ENCODE measurements around the gene ATP2C2.

ATP2C2 gene

GRCh38 chr16:84507011-84507982, 139.0 kb downstream of the ATP2C2 start:
- TF ChIP-seq GATA2 (IDR thresholded peaks at IDR 0.05; ENCODE audit: low read depth, low read length) (no peak), GATA3 (IDR thresholded peaks at IDR 0.05; ENCODE audit: low read depth, low read length) (no peak)

GRCh38 chr16:84508502-84508901, 140.2 kb downstream of the ATP2C2 start:
- TF ChIP-seq GATA3 (IDR thresholded peaks at IDR 0.05; ENCODE audit: low read depth, low read length): no peak
- TF ChIP-seq GATA2 (IDR thresholded peaks at IDR 0.05; ENCODE audit: low read depth, low read length): no peak

GRCh38 chr16:84509032-84509950, 141.0 kb downstream of the ATP2C2 start:
- no peak for TF ChIP-seq GATA2 (IDR thresholded peaks at IDR 0.05; ENCODE audit: low read depth, low read length)
- TF ChIP-seq GATA3 (IDR thresholded peaks at IDR 0.05; ENCODE audit: low read depth, low read length): no peak

- TF ChIP-seq GATA2 (IDR thresholded peaks at IDR 0.05; ENCODE audit: low read depth, low read length) (no peak), GATA3 (IDR thresholded peaks at IDR 0.05; ENCODE audit: low read depth, low read length) (no peak)
Observed at GRCh38 chr16:84511180-84511800, 143.0 kb downstream of the ATP2C2 start.

- TF ChIP-seq GATA3 (IDR thresholded peaks at IDR 0.05; ENCODE audit: low read depth, low read length) (no peak), GATA2 (IDR thresholded peaks at IDR 0.05; ENCODE audit: low read depth, low read length) (no peak)
Observed at GRCh38 chr16:84511831-84512230, 143.5 kb downstream of the ATP2C2 start.

- no peak for TF ChIP-seq GATA3 (IDR thresholded peaks at IDR 0.05; ENCODE audit: low read depth, low read length)
- no peak for TF ChIP-seq GATA2 (IDR thresholded peaks at IDR 0.05; ENCODE audit: low read depth, low read length)
Observed at GRCh38 chr16:84513123-84513522, 144.8 kb downstream of the ATP2C2 start.

GRCh38 chr16:84513666-84514065, 145.3 kb downstream of the ATP2C2 start:
- no peak for TF ChIP-seq GATA2 (IDR thresholded peaks at IDR 0.05; ENCODE audit: low read depth, low read length)
- no peak for TF ChIP-seq GATA3 (IDR thresholded peaks at IDR 0.05; ENCODE audit: low read depth, low read length)
